ENCODE data around the gene BABAM1. TPM values are rescaled to one million over a fixed set of nuclear protein-coding genes. Genes with fewer than 3 reads are reported as not detected.

Gene BABAM1
- total RNA-seq, 1 experiment from 2014 or later = 146 TPM

GRCh38 chr19:17226002-17226933, 41.0 kb upstream of the BABAM1 start, which contains the start of gene OCEL1 (continued):
- TF ChIP-seq NR3C1 (CRISPR knock-in tag; conservative IDR thresholded peaks at IDR 0.05; ENCODE audit: low read depth) = no peak
- no peak for TF ChIP-seq JUN (CRISPR knock-in tag; IDR thresholded peaks at IDR 0.05)
- 0 out of 2 replicates have a peak, but pooled peaks have one; percentile 41 for TF ChIP-seq GABPB1 (CRISPR knock-in tag; IDR thresholded peaks at IDR 0.05)
- no peak for TF ChIP-seq IRF1 (CRISPR knock-in tag; IDR thresholded peaks at IDR 0.05)
- TF ChIP-seq HMGA2 (CRISPR knock-in tag; IDR thresholded peaks at IDR 0.05) = no peak
- TF ChIP-seq HMGXB4 (CRISPR knock-in tag; IDR thresholded peaks at IDR 0.05) = peak; percentile 75; the same call in 1 of the 2 replicates
- 0 out of 2 replicates have a peak, but pooled peaks have one; percentile 39 for TF ChIP-seq FOXP1 (CRISPR knock-in tag; IDR thresholded peaks at IDR 0.05; ENCODE audit: borderline replicate concordance)
- peak; percentile 43; the same call in 1 of the 2 replicates for TF ChIP-seq TEAD1 (CRISPR knock-in tag; IDR thresholded peaks at IDR 0.05)
- 0 out of 2 replicates have a peak, but pooled peaks have one; percentile 51 for TF ChIP-seq MAX (CRISPR knock-in tag; IDR thresholded peaks at IDR 0.05)
- 0 out of 2 replicates have a peak, but pooled peaks have one; percentile 22 for TF ChIP-seq E2F5 (CRISPR knock-in tag; IDR thresholded peaks at IDR 0.05)
- no peak for TF ChIP-seq TCF7 (CRISPR knock-in tag; IDR thresholded peaks at IDR 0.05; ENCODE audit: low read depth)
- no peak for TF ChIP-seq CTCF (IDR thresholded peaks at IDR 0.05)
- peak; percentile 88 for TF ChIP-seq SP1 (CRISPR knock-in tag; conservative IDR thresholded peaks at IDR 0.05)
- TF ChIP-seq ZNF232 (CRISPR knock-in tag; IDR thresholded peaks at IDR 0.05) = peak; percentile 75; the same call in 1 of the 2 replicates
- TF ChIP-seq MYBL2 (CRISPR knock-in tag; IDR thresholded peaks at IDR 0.05) = 0 out of 2 replicates have a peak, but pooled peaks have one; percentile 24
- peak; percentile 11; the same call in 1 of the 2 replicates for TF ChIP-seq USF1 (CRISPR knock-in tag; IDR thresholded peaks at IDR 0.05)
- TF ChIP-seq ZBTB43 (CRISPR knock-in tag; IDR thresholded peaks at IDR 0.05) = peak; percentile 69; the same call in 1 of the 2 replicates
- no peak for TF ChIP-seq ZNF138 (CRISPR knock-in tag; conservative IDR thresholded peaks at IDR 0.05)

Data from WTC11 (cell line).